MM.1S (cell line): ENCODE results near the gene IER3IP1.

ENCODE experiments used
- EZH2 ChIP-seq: fragments of 300-600 bp; sonication (generic); optimal IDR thresholded peaks from 2 replicates; pipeline ENCODE3; 2017; ENCODE audit warnings: low read depth, mild to moderate bottlenecking, antibody characterized with exemption, low read length, mixed read lengths
- TF ChIP-seq, protein P1 (sequence below): fragments of 300-600 bp; sonication (generic); IDR thresholded peaks from 2 replicates; pipeline ENCODE4 v1.5.1; 2016; ENCODE audit warnings: antibody characterized with exemption, low read length, mixed read lengths

DNA sequence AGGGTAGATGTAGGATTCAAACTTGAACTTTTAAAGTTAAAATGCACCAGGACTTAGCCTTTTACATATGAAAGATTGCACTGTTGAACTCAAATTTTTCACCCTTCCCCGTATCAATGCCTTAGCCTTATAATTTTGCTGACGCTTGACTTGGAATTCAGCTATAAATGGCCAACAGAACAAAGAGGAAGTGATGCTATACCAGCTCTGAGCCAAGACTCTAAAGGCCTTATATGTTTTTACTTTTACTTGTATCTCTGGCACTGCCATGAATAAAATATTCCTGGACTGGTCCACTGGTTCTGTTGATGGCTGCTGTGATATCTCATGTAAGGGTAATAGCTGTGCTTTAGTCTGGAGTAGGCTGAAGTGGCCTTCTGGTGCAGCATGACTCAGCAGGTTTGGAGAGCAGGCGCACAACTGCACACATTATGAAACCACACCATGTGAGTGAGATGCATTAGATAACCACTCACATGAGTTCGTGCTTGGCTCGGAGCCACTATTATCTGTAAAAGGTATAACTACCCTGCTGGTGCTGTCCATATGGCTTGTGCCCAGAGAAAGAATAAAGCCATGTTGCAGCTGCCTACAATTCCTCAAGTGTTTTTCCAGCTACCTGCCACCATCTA lies 8.4 kb upstream of the IER3IP1 start:
- TF ChIP-seq, protein P1, sequence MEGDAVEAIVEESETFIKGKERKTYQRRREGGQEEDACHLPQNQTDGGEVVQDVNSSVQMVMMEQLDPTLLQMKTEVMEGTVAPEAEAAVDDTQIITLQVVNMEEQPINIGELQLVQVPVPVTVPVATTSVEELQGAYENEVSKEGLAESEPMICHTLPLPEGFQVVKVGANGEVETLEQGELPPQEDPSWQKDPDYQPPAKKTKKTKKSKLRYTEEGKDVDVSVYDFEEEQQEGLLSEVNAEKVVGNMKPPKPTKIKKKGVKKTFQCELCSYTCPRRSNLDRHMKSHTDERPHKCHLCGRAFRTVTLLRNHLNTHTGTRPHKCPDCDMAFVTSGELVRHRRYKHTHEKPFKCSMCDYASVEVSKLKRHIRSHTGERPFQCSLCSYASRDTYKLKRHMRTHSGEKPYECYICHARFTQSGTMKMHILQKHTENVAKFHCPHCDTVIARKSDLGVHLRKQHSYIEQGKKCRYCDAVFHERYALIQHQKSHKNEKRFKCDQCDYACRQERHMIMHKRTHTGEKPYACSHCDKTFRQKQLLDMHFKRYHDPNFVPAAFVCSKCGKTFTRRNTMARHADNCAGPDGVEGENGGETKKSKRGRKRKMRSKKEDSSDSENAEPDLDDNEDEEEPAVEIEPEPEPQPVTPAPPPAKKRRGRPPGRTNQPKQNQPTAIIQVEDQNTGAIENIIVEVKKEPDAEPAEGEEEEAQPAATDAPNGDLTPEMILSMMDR = no peak
- TF ChIP-seq EZH2 = no peak
